ENCODE data around the gene ZNF318. TPM values are rescaled to one million over a fixed set of nuclear protein-coding genes. Genes with fewer than 3 reads are reported as not detected.

Gene ZNF318
- total and polyA plus RNA-seq, 2 donors (not counting 1 experiment from before 2014, with no cell fraction given), result 79.7 to 91.8 TPM

- no peak for TF ChIP-seq EZH2 (IDR thresholded peaks at IDR 0.05; ENCODE audit: borderline replicate concordance, insufficient read depth, low read depth, low read length, poor library complexity, severe bottlenecking)
- no peak for TF ChIP-seq CTCF (IDR thresholded peaks at IDR 0.05)
- Histone ChIP-seq H3K27ac (ENCODE audit: low read length in 2 of 2) (peak overlapping the region in 1 of 2 donors; percentile 6), H3K36me3 (replicated peaks in 1 of 2; ENCODE audit: control extremely low read depth in 1 of 2, control insufficient read depth in 1 of 2, extremely low read depth in 1 of 2, insufficient read depth in 2 of 2, low read length in 1 of 2) (peaks cover 0 to 2% of the 10 kb centered on the region in 2 experiments), H3K9me3 (ENCODE audit: control extremely low read depth in 1 of 3, control insufficient read depth in 2 of 3, insufficient read depth in 1 of 3, low read length in 2 of 3) (peaks cover 0 to 7% (median 0%) of the 10 kb centered on the region in 3 donors), H3K4me2 (replicated peaks; ENCODE audit: low read depth, low read length, poor library complexity, severe bottlenecking) (peak overlapping the region; percentile 88), H3K27me3 (replicated peaks in 1 of 4; ENCODE audit: control extremely low read depth in 1 of 4, control insufficient read depth in 3 of 4, insufficient read depth in 4 of 4, low read length in 3 of 4) (no peaks in the 10 kb centered on the region), H2AFZ (ENCODE audit: insufficient read depth, low read depth, low read length, poor library complexity, severe bottlenecking) (peak overlapping the region; percentile 79), H3K4me1 (ENCODE audit: control insufficient read depth in 2 of 2, insufficient read depth in 2 of 2, low read length in 2 of 2) (peaks cover 45 to 46% of the 10 kb centered on the region in 2 donors), H4K20me1 (ENCODE audit: control insufficient read depth, insufficient read depth, low read length, poor library complexity, severe bottlenecking) (peaks cover 8% of the 10 kb centered on the region), H3K9ac (ENCODE audit: low read length) (peak overlapping the region; percentile 64), H3K4me3 (ENCODE audit: control extremely low read depth in 1 of 5, extremely low read depth in 1 of 5, insufficient read depth in 1 of 5, low read depth in 2 of 5, low read length in 4 of 5) (peak overlapping the region in 4 of 5 experiments; percentile 52 to 68 (median 60)), H3K79me2 (ENCODE audit: control insufficient read depth, insufficient read depth, low read length) (peaks cover 9% of the 10 kb centered on the region)
- peaks cover 2% of the 10 kb centered on the region for H3K9me3 Mint-ChIP-seq (ENCODE audit: insufficient read depth)
- 39% methylated on average over 6 of the region's 9 CpGs for WGBS (ENCODE audit: insufficient coverage)
- ChIA-PET POLR2A (interaction anchor here (1.6 kb wide), 1 partner anchor 9 kb away, joined by 4 read pairs; no protein-coding TSS in a partner anchor), CTCF (interaction anchor here (0.8 to 4.5 kb wide), 18 partner anchors 8 to 88 kb away, joined by 3 to 48 read pairs (median 10); partner anchors contain the start of genes SLC22A7 and ZNF318)
- H3K4me3 Mint-ChIP-seq, result peak overlapping the region; percentile 92
- peak overlapping the region; percentile 71 for H3K27ac Mint-ChIP-seq
- peaks cover 49% of the 10 kb centered on the region for H3K4me1 Mint-ChIP-seq
- no peaks in the 10 kb centered on the region for H3K27me3 Mint-ChIP-seq
- DNase-seq (no peak), ATAC-seq (ENCODE audit: low read depth) (no peak)
- intact Hi-C loops (cut with micrococcal nuclease), result loop anchor here (1.0 to 2.0 kb wide), 3 partner anchors 25 to 89 kb away; no protein-coding TSS in a partner anchor
Measured at GRCh38 chr6:43308990-43309477, 60.4 kb downstream of the ZNF318 start.

All from B cell (primary cell).